ENCODE results near the gene ZNF749. TPM values are rescaled to one million over a fixed set of nuclear protein-coding genes. Genes with fewer than 3 reads are reported as not detected.

Gene ZNF749
- polyA plus RNA-seq (2012; ENCODE audit: insufficient read depth, insufficient read length): 7.2 TPM

GRCh38 chr19:57435062-57435978 is at the start of gene ZNF749:
TSS of gene ZNF749 (plus strand) at chr19:57435325. CDS start at chr19:57435579, 254 bp downstream.
- H3K4me3 ChIP-seq (ENCODE audit: low read length): peak within 1 kb of the TSS; percentile 87
- DNase-seq (ENCODE audit: low read depth, low spot score): peak; percentile 98

DNA sequence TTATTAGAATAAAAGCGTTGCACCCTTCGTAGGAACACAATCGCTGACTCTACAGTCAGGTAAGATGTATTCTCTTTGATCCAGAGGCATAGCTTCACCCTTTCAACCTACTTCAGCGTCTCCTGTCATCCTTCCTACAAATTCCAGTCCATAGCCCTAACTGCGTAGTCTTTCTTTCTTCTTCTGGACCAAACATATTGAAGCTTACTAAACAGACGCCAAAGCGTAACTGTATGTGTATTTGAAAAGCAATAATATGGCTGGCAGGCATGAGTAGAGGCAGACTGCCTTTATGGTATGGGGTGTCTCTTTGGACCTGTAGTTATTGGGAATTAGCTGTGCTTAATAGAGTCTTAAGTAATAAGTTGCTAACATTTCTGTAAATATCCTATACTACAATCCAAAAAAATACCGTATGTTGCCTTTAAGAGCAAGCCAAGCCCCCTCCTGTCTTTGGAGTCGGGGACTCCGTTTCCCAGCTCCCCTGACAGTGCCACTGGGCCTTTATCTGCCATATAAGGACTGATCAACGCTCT is 45.9 kb upstream of the ZNF749 start:
- DNase-seq (ENCODE audit: low read depth, low spot score): no peak
- H3K4me3 ChIP-seq (ENCODE audit: low read length): peak overlapping the region; percentile 96

DNA sequence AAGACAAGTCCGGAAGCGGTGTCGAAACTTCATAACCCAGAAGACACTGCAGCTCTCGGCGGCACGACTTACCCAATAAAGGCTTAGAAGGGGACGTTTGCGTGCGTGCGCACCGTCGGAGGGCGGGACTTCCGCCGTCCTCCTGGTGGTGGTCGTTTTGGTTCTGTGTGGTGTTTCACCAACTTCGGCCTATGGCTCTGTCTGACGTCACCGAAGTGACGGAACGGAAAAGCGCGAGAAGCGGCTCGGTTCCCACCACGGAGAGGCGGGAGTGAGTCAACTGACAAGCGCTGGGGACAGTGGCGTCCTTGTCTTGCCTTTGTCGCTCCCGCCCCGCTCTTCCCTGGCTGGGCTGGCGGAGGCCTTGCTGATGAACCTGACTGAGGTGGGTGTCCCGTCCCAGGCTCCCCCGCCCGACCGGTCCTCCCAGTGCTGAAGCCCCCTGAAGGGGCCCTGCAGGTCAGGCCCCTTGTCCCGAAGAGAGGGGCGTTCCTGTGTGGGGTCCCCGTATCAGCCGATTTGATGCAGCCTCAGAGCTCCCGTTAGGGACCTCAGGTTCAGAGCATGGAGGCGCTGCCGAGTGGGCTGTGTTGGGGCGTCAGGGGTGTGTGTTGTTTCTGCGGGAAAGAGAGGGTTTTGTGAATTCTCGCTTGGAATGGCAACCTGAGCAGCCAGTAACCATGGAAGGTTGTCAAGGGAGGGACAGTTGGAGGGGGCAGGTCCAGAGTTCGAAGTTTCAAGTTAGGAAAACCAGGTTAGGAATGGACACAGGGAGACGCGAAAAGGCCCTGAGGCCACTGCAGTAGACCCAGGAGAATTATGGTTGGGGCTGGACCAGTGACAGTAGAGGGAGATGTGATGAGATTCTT is 45.2 kb upstream of the ZNF749 start, which contains the start of gene ZNF548:
Gene ZNF548 (plus strand): TSS at position 125 of the 869 bp plus-strand sequence. CDS start 246 bp downstream, at position 371.
- DNase-seq (ENCODE audit: low read depth, low spot score): peak; percentile 99
- H3K4me3 ChIP-seq (ENCODE audit: low read length): peak within 1 kb of the TSS; percentile 96

- H3K4me3 ChIP-seq (ENCODE audit: low read length): no peak overlapping the region
- DNase-seq (ENCODE audit: low read depth, low spot score): no peak
Observed at GRCh38 chr19:57395710-57396109, 39.4 kb upstream of the ZNF749 start.

GRCh38 chr19:57398868-57399267 is 36.3 kb upstream of the ZNF749 start:
- H3K4me3 ChIP-seq (ENCODE audit: low read length): no peak overlapping the region
- no peak for DNase-seq (ENCODE audit: low read depth, low spot score)

DNA sequence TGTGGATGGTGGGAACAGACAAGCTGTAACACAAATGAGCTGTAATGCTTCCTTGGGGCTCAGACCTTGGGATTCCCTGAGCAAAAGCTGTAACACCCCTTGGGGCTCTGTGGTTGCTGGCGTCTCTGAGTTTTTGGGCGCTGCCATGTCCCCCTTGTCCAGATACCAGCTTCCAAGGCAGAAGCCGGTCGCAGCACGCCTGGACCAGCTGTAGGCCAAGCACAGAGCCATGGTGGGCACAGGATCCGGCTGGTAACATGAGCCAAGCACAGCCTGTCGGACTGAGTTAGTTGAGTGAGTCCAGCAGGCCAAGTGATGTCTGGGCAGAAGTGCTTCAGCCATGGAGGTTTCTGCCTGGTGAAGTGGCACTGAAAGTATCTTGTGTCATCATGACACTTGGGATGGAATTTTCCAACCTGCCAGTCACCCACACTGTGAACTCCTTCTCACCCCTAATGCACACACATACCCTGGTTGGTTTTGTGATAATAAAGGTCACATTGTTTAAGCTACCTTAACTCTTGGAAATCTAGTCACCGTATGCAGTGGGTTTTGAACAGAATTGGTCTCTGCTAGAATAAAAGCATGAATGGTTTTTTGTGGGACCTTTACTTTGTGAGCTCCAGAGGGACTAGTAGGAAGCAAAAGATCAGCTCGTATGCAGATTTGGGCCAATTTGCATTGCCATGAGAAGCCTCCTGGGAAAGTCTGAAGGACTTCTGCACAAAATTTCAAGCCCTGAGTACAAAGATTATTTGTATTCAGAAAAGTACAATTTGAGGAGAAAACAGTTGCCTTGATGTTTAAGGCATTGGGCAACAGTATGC is 31.2 kb upstream of the ZNF749 start:
- no peak overlapping the region for H3K4me3 ChIP-seq (ENCODE audit: low read length)
- DNase-seq (ENCODE audit: low read depth, low spot score): no peak

DNA sequence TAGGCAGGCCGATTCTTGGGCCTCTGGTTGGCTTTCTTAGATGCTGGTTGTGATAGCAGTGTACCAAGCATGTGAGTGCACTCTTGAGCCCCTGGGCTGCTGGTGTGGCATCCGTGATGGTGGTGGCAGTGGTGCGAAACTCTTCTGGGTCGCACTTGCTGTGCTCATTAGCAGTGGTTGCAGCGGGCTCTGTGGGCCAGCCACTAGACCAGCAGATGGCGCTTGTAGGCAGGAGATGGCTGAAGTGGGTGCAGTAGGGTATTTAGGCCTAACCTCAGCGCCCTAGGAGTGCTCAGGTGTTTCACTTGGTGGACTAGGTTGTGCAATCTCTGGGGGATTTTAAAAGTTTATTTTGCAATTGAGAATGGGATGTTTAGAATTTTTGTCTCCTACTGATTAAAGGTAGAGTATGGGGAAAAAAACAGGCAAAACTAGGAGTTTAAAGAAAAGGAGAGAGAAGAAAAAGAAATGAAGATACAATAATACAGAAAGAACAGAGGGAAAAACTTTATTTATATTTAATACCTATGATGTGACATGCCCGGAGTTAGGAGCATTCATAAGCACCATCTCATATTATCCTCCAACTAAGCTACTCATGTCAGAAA is 28.5 kb upstream of the ZNF749 start:
- H3K4me3 ChIP-seq (ENCODE audit: low read length): no peak overlapping the region
- peak; percentile 69 for DNase-seq (ENCODE audit: low read depth, low spot score)

GRCh38 chr19:57410877-57411671 is 24.1 kb upstream of the ZNF749 start, which contains the start of gene ZNF17:
TSS of gene ZNF17 (plus strand) at chr19:57411161. CDS start at chr19:57413616, 2,455 bp downstream.
- peak within 1 kb of the TSS; percentile 92 for H3K4me3 ChIP-seq (ENCODE audit: low read length)
- DNase-seq (ENCODE audit: low read depth, low spot score): peak; percentile 91

- H3K4me3 ChIP-seq (ENCODE audit: low read length): no peak overlapping the region
- no peak for DNase-seq (ENCODE audit: low read depth, low spot score)
Observed at GRCh38 chr19:57419439-57419838, 15.7 kb upstream of the ZNF749 start.

- H3K4me3 ChIP-seq (ENCODE audit: low read length): no peak overlapping the region
- no peak for DNase-seq (ENCODE audit: low read depth, low spot score)
Observed at GRCh38 chr19:57421037-57421436, 14.1 kb upstream of the ZNF749 start.

DNA sequence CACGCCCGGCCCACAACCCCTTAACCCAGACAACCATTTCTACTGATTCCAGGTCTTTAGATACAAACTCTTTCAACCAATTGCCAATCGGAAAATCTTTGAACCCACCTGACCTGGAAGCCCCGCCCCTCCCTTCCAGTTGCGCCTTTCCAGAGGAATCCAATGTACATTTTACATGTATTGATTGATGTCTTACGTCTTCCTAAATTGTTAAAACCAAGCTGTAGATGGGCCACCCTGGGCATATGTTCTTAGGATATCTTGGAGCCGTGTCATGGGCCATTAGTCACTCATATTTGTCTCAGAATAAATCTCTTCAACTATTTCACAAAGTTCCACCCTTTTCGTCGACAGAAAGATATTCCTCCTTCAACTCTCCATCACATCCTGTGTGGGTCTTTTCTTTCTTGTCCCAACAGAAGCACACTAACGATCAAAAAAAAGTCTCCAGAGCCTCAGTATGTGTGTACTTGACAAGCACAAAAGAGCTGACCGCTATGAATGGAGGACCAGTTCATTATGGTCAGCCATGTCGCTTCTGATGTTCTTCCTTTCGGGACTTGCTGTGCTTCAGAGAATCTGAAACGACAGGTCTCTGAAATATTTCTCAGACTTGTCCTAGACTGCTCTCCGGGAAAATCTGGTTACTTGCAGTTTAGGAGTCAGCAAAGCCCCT is 601 bp upstream of the ZNF749 start:
- H3K4me3 ChIP-seq (ENCODE audit: low read length): peak overlapping the region; percentile 87
- no peak for DNase-seq (ENCODE audit: low read depth, low spot score)

DNA sequence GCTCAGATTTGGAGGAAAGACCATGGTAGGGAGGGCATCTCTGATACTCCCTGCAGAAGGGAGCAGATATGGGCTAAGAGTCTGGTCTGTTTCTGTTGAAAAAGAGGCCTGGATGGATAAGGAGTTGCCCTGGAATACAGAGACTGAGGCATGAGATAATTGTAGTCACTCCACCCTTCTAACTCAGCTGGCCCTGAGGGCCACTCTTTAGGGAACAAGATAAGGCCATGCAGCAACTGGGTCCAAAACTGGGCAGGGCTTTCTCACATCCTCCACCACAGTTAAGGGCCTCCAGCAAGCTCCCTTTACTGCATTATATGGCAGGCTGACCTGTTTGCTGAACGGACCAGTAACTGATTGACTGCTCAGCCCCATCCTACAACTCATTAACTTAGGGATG is 1.3 kb downstream of the ZNF749 start:
- H3K4me3 ChIP-seq (ENCODE audit: low read length): peak overlapping the region; percentile 87
- DNase-seq (ENCODE audit: low read depth, low spot score): no peak

DNA sequence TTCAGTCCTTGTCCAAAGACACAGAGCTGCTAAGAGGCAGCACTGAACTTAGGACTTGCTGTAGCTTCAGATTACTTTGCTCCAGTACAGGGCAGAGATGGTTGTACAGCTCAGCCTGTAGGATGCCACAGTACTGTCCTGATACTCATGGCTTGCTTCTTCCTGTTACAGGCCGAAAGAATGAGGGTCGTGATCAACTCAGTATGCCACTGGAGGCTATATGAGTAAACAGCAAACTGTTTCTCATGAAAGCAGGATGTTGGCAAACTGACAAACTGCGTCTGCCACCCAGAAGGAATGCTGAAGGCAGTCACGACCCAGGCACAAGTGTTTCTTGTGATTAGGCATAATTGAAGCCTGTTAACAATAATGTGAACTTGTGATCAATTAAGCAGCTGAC is 2.8 kb downstream of the ZNF749 start:
- no peak for DNase-seq (ENCODE audit: low read depth, low spot score)
- H3K4me3 ChIP-seq (ENCODE audit: low read length): no peak overlapping the region

- no peak overlapping the region for H3K4me3 ChIP-seq (ENCODE audit: low read length)
- DNase-seq (ENCODE audit: low read depth, low spot score): no peak
Observed at GRCh38 chr19:57438925-57439324, 3.8 kb downstream of the ZNF749 start.

DNA sequence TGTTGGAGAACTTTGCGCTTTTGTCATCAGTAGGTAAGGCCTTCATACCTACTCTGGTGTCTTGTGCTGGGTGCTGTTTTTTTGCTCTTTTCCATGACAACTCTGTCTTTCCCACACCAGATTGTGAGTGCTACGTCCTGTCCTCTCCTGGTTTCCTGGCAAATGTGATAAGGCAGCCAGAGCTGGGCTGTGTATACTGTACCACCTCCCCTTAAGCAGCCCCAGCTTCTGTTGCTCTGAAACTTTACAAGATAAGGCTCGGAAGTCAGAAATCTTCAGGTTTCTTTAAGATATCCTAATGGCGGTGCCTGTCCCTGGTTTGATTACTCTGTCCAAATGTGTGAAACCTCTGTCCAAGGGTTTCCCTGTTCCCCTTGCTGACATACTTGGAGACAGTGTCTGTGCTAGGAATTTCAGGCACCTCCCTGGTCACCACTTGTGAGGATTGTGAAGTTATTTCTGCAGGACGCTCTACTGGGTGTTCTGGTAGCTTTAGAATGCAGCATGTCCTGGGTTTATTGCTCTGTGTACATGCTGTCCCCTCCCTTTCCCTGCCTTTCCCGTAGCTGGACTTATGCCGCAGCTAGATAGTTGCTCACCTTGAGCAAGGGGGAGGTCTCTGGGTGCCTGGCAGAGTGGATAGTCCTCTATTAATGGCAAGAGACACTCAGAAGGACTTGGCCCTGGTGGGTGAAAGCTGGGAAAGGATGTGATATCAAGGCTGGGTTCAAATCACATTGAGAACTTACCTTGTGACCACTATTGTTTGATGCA is 7.0 kb downstream of the ZNF749 start:
- DNase-seq (ENCODE audit: low read depth, low spot score): no peak
- no peak overlapping the region for H3K4me3 ChIP-seq (ENCODE audit: low read length)

DNA sequence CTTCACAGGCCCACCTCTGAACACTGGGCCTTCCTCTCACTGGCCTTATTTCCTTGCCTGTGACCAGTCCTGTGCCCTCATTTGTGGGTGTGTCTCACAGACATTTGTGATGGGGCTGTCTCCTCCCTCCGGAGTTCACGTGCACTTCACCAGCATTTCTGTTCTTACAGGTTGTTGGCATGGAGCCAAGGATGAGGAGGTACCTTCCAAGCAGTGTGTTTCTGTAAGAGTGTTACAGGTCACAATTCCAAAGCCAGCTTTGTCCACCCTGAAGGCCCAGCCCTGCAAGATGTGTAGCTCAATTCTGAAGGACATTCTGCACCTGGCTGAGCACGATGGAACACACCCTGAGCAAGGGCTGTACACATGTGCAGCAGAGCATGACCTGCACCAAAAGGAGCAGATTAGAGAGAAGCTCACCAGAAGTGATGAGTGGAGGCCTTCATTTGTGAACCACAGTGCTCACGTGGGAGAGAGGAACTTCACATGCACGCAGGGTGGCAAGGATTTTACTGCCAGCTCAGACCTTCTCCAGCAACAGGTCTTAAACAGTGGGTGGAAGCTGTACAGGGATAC is 8.1 kb downstream of the ZNF749 start:
- H3K4me3 ChIP-seq (ENCODE audit: low read length): no peak overlapping the region
- DNase-seq (ENCODE audit: low read depth, low spot score): no peak
